HTERT RPE-1 (cell line): ENCODE results near the gene ZRANB1.

ENCODE experiments used
- in situ Hi-C: fragments of 300-500 bp; cut with MboI; formaldehyde crosslinking; loops from 4 replicates; pipeline ENCODE4 v1.14.3; 2020; ENCODE audit warnings: low sequenced_read_pairs

ZRANB1 gene

GRCh38 chr10:125017547-125018298, 75.8 kb downstream of the ZRANB1 start:
- in situ Hi-C loops: no loop called here

DNA sequence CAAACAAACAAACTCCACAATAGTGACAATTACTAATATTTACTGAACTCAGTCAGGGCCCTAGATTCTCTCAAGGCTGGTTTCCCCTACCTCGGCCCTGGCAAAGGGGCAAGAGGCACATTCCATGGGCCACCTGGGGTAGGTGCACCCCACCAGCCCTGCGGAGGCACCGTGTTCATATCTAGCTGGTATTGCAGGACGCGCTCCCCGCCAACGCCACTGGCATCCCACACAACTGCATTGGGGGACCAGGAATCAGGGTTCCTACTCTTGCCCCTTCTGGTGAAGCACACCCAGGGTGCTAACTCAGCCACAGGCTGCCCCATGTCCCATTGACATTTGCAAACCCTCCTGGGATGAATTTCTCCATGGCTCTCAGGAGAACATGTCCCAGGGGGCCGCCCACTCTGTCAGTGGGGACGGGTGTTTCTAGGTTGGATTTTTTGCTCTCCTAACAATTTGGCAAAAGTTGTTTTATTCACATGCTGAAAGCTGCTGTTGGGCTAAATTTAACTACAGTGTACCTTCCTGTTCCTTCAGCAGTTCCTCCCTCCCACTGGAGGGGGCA, 76.7 kb downstream of the ZRANB1 start:
- in situ Hi-C loops: no loop called here

DNA sequence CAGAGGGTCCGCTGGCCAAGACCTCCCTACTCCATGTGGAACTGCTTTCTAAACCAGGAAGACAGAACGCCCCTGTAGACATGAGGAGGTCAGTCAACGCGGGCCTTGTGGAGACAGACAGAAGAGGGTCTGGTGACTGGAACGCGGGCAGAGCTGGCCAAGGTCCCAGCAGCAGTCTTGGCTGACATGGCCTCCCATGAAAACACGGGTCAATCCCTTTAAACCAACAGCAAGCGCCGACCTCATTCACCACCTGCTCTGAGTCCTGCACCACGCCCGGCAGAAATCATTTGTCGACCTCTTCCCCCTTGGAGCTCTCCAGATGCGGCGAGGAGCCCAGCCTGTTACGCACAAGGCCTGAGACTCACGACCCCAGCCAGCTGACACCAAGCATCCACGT, 78.5 kb downstream of the ZRANB1 start:
- in situ Hi-C loops: no loop called here

- in situ Hi-C loops: no loop called here
Measured at GRCh38 chr10:125020871-125021270, 78.9 kb downstream of the ZRANB1 start.

DNA sequence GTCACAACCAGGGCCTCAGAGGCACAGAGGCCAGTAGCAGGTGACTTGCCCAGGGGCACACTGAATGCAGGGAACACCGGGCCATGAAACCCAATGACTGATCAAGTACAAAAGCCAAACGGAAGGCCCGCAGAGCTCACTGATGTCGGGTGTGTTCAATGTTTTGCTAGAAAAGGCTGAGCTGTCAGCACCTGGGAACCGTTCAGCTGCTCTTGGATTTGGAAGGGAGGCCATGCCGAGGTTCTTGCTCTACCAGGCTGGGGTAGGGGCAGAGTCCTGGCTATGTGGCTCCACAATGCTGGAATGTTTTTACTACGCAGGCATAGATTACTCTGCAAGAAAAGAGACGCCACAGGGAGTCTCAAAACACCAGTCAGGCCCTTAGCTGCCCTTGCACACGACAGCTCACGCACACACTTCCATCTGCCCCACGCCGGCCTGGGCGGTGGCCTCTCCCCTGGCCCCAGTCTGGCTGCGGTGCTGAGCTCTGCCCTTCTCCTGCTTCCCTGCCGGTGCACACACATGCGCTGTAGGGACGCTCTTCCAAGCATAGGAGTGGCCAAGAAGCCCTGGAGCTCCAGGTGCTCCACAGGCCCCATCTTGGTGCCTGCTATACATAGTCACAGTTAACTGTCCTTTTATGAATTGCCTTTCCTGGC, 79.9 kb downstream of the ZRANB1 start:
- in situ Hi-C loops: no loop called here

DNA sequence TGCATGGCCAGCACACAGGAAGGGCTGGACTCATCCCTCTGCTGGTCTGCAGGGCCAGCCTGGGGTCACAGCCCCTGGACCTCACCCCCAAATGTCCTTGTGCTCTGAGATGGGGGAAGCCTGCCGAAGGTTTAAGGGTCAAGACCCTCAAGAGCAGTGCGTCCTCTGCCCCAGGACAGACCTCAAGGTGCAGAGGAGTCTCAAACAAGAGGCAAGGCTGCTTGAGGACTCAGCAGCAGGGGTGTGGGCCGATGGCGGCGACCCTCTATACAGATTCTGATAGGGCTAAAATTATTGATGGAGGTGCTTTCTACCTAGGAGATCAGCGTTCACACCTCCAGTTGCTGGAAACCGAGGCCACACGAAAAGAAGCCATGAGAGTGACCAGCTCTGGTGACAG, 80.7 kb downstream of the ZRANB1 start:
- in situ Hi-C loops: no loop called here

DNA sequence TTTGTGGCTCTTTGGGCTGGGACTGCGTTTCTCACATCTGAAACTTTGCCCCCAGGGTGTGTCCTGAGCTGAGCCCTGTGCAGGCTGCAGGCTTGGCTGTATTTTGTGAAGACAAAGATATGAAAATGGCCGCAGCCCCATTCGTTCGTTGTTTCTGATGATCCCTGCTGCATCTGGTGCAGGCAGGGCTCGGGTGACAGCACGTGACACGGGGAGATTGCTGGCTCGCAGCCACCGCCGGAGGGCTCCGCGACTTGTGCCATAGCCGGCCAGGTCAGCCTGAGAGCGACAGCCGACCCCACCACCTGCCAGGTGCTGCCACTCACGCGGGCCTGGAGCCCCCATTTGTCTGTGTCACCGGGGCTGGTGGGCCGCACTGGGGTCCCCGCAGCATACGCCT, 81.3 kb downstream of the ZRANB1 start:
- in situ Hi-C loops: no loop called here

DNA sequence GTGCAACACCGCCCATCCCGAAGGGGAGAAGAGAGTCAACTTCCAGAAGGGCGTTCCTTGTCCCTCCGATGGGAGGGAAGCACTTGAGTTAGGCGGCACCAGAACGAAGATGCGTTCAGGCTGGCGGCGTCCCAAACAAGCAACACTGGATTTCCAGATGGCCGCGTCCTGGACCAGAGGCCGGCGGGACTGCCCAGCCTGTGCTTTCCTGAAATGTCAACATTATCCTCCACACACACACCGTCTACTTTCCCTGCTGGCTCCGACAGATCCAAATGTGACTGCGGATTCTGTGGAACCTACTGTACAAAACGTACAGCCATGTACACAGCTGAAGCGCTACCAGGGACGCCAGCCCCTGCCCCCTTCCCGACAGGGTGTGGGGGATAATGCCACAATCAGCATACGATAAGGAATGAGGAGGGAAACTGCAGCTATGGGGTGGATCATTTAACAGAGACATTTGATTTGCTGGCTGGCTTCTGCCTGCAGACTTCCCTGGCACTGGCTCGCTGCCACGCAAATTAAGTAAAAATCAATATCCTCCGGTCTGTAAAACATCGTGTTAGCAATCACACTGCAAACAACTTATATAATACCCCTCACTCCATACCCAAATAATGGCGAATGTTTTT, 82.1 kb downstream of the ZRANB1 start:
- in situ Hi-C loops: no loop called here

- in situ Hi-C loops: no loop called here
Measured at GRCh38 chr10:125024497-125025234, 82.7 kb downstream of the ZRANB1 start.

DNA sequence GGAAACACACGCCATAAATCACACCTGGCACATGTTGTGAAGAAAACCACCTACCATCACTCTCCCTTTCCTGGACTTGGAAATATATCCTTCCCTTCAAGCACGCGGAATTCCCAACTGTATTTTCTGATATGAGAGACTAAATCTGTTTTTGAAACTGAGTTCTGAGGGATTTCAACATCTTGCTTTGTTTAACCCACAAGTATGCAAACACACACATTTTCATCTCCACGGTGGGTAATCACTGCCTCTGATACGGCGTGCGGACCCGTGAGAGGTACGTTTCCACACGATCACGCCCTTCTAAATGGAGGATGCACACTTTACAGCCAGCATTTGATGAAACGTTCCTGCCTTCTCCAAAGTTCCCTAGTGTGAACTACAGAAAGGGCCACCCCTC, 83.4 kb downstream of the ZRANB1 start:
- in situ Hi-C loops: no loop called here

DNA sequence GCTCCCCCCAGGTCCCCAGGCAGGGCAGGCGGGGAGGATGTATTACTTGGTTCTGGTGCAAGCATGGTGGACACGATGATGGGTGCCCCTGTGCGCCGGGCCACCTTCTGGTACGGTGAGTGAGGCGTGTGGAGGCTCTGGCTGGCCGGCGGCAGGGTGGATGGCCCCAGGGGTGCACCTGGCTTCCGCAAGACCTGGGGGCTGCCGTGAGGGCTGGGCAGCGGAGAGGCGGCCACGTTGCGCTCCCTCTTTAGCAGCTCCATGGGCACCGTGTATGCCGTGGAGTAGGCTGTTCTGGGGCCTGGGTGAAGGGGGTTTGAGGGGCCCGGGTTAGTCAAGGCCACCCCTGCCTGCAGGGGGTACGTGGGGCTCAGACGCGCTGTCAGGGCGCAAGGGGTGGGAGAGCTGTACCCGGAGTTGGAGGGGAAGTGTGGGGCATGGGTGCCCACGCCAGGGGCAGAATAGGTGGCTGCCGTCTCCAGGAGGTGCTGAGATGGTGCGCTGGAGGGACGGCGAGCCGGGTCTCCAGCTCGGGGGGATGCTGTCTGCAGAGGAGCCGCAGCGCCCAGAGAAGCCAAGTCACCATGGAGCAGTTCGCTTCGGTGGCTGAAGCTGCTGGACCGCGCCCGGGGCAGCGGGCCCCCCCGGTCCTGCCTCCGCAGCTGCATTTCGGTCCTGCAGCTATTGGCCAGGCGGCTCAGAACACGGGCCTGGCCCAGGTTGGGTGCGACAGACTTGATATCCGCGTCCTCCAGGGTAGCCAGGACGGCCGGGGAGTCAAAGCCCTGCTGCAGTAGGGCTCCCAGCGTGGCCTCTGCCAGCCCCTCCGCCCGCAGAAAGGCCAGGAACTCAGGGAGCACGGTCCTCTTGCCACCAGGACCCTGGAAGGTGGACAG, 84.4 kb downstream of the ZRANB1 start:
- in situ Hi-C loops: no loop called here

DNA sequence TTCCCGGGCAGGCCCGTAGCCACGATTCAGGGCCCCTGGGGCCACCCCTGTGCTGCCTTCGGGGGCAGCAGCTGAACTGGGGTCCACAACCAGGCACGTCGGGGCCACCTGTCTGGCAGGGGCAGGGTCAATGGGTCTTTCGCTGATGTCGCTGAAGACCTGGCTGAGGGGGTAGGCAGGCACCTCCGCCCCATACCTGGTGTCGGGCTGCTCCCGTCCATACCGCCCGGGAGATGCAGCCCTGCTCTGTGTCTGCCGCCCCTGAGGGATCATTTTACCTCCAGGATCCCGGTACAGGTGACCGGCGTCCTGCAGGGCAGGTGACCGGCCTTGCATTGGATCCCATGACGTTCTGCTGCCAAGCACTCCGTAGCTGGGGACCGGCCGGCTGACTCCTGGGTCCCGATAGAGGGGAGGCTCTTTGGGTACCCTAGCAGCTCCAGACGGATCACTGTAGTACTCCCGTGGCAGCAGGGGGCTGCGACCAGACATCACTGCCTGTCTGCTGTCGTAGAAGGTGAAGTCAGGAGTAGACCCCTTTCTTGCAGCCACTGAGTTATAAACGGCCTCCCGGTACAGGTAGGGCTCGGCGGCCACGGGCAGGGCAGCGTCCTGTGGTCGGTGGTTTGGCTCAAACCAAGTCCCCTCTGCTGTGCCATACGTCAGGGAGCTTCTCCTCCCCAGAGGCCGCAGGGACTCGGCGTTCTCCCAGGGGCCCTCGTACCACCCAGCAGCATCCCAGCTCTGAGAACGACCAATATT, 85.2 kb downstream of the ZRANB1 start:
- in situ Hi-C loops: no loop called here

- in situ Hi-C loops: no loop called here
Measured at GRCh38 chr10:125027871-125028869, 86.2 kb downstream of the ZRANB1 start.

DNA sequence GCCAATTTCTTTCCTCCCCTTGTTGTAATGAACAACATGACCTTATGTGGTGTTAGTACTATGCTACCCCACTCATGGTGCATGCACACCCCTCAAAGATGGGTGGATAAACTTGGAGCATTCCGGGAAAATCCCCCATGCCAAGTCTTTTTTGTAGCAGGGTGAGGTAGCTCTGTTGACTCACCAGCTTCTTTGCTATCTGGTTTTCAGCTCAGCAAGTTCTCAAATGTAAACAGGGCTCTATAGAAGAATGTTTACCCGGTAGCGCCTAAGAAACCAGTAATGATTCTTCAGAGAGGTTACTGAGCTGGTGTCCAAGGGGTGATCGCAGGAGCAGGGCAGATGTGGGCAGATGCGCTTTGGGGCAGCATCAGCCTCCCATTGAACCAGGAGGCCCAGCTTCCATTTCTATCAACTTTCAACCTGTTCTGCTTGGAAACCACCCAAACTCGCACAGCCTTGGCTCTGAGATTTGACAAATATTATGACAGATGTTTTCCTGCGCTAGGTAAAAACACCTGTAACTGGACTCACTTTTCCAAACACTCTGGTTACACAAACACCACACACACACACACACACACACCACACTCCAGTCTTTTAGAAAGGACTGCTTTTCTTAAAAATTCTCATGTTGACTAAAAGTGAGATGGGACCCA, 87.8 kb downstream of the ZRANB1 start:
- in situ Hi-C loops: no loop called here

DNA sequence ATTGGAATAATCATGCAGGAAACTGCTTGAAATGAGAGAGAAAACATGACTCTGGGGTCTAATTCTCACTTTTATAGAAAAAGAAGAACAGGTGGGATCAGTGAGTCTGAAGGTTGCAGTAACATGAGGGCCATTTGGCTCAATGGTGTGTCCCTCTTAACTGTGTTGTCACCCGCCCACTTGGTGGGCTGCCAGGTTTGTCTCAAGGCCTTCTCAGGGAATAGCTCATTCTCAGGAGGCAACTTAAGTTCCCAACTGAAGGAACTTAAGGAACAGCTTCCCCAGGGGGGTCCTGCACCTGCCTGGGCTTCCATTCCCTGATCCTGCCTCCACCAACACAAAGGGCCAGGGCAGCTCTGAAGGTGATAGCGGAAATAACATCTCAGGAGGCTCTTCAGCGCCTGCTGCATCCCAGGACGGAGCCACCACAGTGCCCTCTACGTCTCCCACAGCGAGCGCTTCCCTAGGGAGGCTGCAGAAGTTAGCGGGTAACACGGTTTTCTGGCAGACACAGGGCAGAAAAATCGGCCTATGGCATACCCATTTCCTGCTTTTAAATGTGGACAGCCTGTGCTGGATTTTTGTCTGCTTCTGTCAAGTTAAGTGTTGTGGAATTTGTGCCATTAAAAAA, 88.8 kb downstream of the ZRANB1 start:
- in situ Hi-C loops: no loop called here

DNA sequence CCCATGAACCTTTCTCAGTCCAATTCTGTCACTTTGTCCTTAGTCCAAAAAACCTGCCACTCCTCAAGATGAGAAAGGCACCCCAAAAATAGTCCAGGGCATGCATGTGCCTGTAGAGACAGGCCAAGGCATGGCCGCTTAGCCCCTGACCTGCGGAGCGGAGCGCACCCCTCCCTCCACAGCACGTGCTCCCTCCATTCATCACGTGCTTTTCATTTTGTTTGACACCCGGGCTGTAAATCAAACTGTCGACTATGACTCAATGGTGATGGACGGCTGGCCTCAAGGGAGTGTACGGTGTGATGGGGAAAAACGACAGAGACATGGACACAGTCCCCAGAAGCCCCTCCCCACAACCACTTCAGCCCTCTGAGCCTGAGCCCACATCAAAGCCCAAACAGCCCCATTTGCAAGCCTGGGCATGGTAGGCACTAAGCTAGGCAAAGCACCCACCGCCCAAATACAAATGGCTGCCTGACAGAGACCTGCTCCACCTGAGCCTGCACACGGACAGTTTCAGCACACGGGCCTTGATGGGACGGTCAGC, 90.6 kb downstream of the ZRANB1 start:
- in situ Hi-C loops: no loop called here
